SK-N-SH (cell line): ENCODE data around the gene AVPR1A. TPM values are rescaled to one million over a fixed set of nuclear protein-coding genes. Genes with fewer than 3 reads are reported as not detected.

Experiments used
- CTCF ChIA-PET: fragments of 300-600, 350-600 bp; formaldehyde crosslinking; extraction: SDS; loops from one replicate; lab custom pipeline; 2021; lab: Yijun Ruan, JAX
- POLR2A ChIA-PET: fragments of 350-600 bp; sonication (Branson Sonifier 250); formaldehyde crosslinking; extraction: SDS; loops from one replicate; lab custom pipeline; 2020; ENCODE audit warnings: antibody characterized with exemption, inconsistent platforms; lab: Yijun Ruan, JAX
- DNase-seq: peaks from one replicate; pipeline ENCODE4 v3.0.0; 2012
- H2AFZ ChIP-seq: fragments of 200-600 bp; sonication (generic); 2 replicates; pipeline ENCODE4 v1.8.1; 2016; ENCODE audit warnings: antibody characterized with exemption, mild to moderate bottlenecking, low read depth
- H3F3A ChIP-seq: fragments of 200-600 bp; sonication (generic); replicated peaks from 2 replicates; pipeline ENCODE3; 2016; ENCODE audit warnings: antibody characterized with exemption, mild to moderate bottlenecking; ENCODE audit not compliant: insufficient read depth
- H3K27ac ChIP-seq, 2 experiments: fragments of 200-500 bp in 1 of 2; fragments of 200-600 bp in 1 of 2; sonication (Bioruptor generic) in 1 of 2; sonication (generic), shearing (Covaris generic) in 1 of 2; 2 replicates each; pipeline versions ENCODE4 v1.5.1 to v1.6.1; 2014 to 2016; ENCODE audit warnings: low read depth in 2 of 2, inconsistent platforms in 1 of 2, low read length in 1 of 2, mild to moderate bottlenecking in 1 of 2, mixed read lengths in 1 of 2
- H3K27me3 ChIP-seq: fragments of 200-600 bp; sonication (generic), shearing (Covaris generic); 2 replicates; pipeline ENCODE4 v1.6.1; 2016; ENCODE audit warnings: mixed run types; ENCODE audit not compliant: insufficient read depth
- H3K36me3 ChIP-seq, 2 experiments: fragments of 200-500 bp in 1 of 2; fragments of 200-600 bp in 1 of 2; sonication (Bioruptor generic) in 1 of 2; sonication (generic) in 1 of 2; replicated peaks in 1 of 2; 2 replicates each; pipeline versions ENCODE3 to v1.5.1; 2014 to 2016; ENCODE audit warnings: low read length in 1 of 2, mild to moderate bottlenecking in 1 of 2; ENCODE audit not compliant: insufficient read depth in 2 of 2, control insufficient read depth in 1 of 2
- H3K4me1 ChIP-seq, 2 experiments: fragments of 200-500 bp in 1 of 2; fragments of 200-600 bp in 1 of 2; sonication (Bioruptor generic) in 1 of 2; sonication (generic), shearing (Covaris generic) in 1 of 2; 2 replicates each; pipeline versions ENCODE4 v1.5.1 to v1.6.1; 2014 to 2016; ENCODE audit warnings: low read depth in 1 of 2, low read length in 1 of 2, mixed run types in 1 of 2; ENCODE audit not compliant: insufficient read depth in 2 of 2, control insufficient read depth in 1 of 2
- H3K4me2 ChIP-seq: fragments of 200-600 bp; sonication (generic), shearing (Covaris generic); 2 replicates; pipeline ENCODE4 v1.6.1; 2017; ENCODE audit warnings: mixed run types
- H3K4me3 ChIP-seq, 2 experiments: fragments of 200-500 bp in 1 of 2; fragments of 200-600 bp in 1 of 2; sonication (Bioruptor generic) in 1 of 2; sonication (generic), shearing (Covaris generic) in 1 of 2; 2 replicates each; pipeline versions ENCODE4 v1.5.1 to v1.8.1; 2014 to 2016; ENCODE audit warnings: low read depth in 2 of 2, inconsistent platforms in 1 of 2, low read length in 1 of 2, mild to moderate bottlenecking in 1 of 2, mixed read lengths in 1 of 2, moderate library complexity in 1 of 2
- H3K79me2 ChIP-seq: fragments of 200-600 bp; sonication (generic); 2 replicates; pipeline ENCODE4 v1.8.1; 2017; ENCODE audit warnings: mild to moderate bottlenecking; ENCODE audit not compliant: insufficient read depth
- H3K9ac ChIP-seq: fragments of 200-600 bp; sonication (generic); 2 replicates; pipeline ENCODE4 v1.6.1; 2017; ENCODE audit warnings: mixed run types
- H3K9me2 ChIP-seq: fragments of 200-600 bp; sonication (generic); 2 replicates; pipeline ENCODE4 v1.6.1; 2017; ENCODE audit warnings: mixed run types
- H3K9me3 ChIP-seq: fragments of 200-600 bp; sonication (generic); 2 replicates; pipeline ENCODE4 v1.6.1; 2017; ENCODE audit warnings: mixed run types, mild to moderate bottlenecking, moderate library complexity
- H4K20me1 ChIP-seq: fragments of 200-600 bp; sonication (generic); 2 replicates; pipeline ENCODE4 v1.6.1; 2017; ENCODE audit warnings: mild to moderate bottlenecking, mixed run types; ENCODE audit not compliant: insufficient read depth
- ELF1 ChIP-seq: IDR thresholded peaks from 2 replicates; pipeline ENCODE4 v1.4.0; 2012
- FOSL2 ChIP-seq: IDR thresholded peaks from 2 replicates; pipeline ENCODE4 v1.4.0; 2012; ENCODE audit warnings: low read depth, mild to moderate bottlenecking, moderate library complexity, borderline replicate concordance
- FOXJ3 ChIP-seq: sonication (generic); formaldehyde crosslinking; IDR thresholded peaks from 2 replicates; pipeline ENCODE4 v1.5.1; 2020; ENCODE audit warnings: mild to moderate bottlenecking, missing genetic modification reagents
- GATA2 ChIP-seq: sonication (generic); formaldehyde crosslinking; IDR thresholded peaks from 2 replicates; pipeline ENCODE4 v1.5.0; 2020; ENCODE audit warnings: mild to moderate bottlenecking, missing genetic modification reagents
- JUND ChIP-seq: IDR thresholded peaks from 2 replicates; pipeline ENCODE4 v1.4.0; 2012
- POLR2AphosphoS5 ChIP-seq: IDR thresholded peaks from 2 replicates; pipeline ENCODE4 v1.6.1; 2012; ENCODE audit warnings: low read depth, low read length
- RFX5 ChIP-seq: IDR thresholded peaks from 2 replicates; pipeline ENCODE4 v1.6.1; 2012; ENCODE audit warnings: mild to moderate bottlenecking, improper control_type of control experiment, low read length
- TCF12 ChIP-seq: IDR thresholded peaks from 2 replicates; pipeline ENCODE4 v1.4.0; 2012
- YY1 ChIP-seq: IDR thresholded peaks from 2 replicates; pipeline ENCODE4 v1.4.0; 2012; ENCODE audit warnings: low read depth, mild to moderate bottlenecking
- ZBTB33 ChIP-seq: IDR thresholded peaks from 2 replicates; pipeline ENCODE4 v1.4.0; 2012; ENCODE audit warnings: low read depth, borderline replicate concordance
- WGBS: methylation state at CpG from one replicate; pipeline ENCODE4 v1.1.6; 2017; ENCODE audit warnings: low lambda C conversion rate; 5-methylcytosine and 5-hydroxymethylcytosine counted together
- polyA plus RNA-seq, 3 experiments: library from polyadenylated mRNA; depleted of rRNA; stranded (reverse); fragments of >200 nt; gene quantifications; 2 replicates each; pipeline ENCODE4 v1.2.3, GENCODE V29; 2012
- TF ChIP-seq, protein P1 (sequence below): IDR thresholded peaks from 2 replicates; pipeline ENCODE4 v1.4.0; 2012; ENCODE audit warnings: low read depth
- TF ChIP-seq, protein P2 (sequence below): IDR thresholded peaks from 2 replicates; pipeline ENCODE4 v1.4.0; 2012; ENCODE audit warnings: low read depth, borderline replicate concordance
- TF ChIP-seq, protein P3 (sequence below): fragments of 150-350 bp; IDR thresholded peaks from 2 replicates; pipeline ENCODE4 v1.6.1; 2017; ENCODE audit warnings: antibody characterized with exemption, low read length, low read depth, borderline replicate concordance

The AVPR1A gene
- not detected in 2 replicates for polyA plus RNA-seq (2012; rRNA removed)
- polyA plus RNA-seq (2012; cell fraction: cytosol; rRNA removed) = not detected in 2 replicates
- not detected in 2 replicates for polyA plus RNA-seq (2012; cell fraction: nucleus; rRNA removed)

GRCh38 chr12:63150713-63151622 lies at the start of gene AVPR1A:
TSS of gene AVPR1A (minus strand) at chr12:63151201. CDS start at chr12:63150836, 365 bp downstream.
- Histone ChIP-seq H3K4me2 (peak within 1 kb of the TSS; percentile 59), H3K27me3 (peaks cover 40% of the 10 kb centered on the region), H3K9me3 (no peaks in the 10 kb centered on the region), H3K4me1 (no peaks in the 10 kb centered on the region; a peak in 1 of 4 replicates), H2AFZ (0 out of 2 replicates have a peak within 1 kb of the TSS, but pooled peaks have one; percentile 18), H3K9ac (no peak within 1 kb of the TSS), H3K79me2 (no peaks in the 10 kb centered on the region), H4K20me1 (no peaks in the 10 kb centered on the region), H3F3A (no peaks in the 10 kb centered on the region), H3K9me2 (no peaks in the 10 kb centered on the region), H3K27ac (no peak within 1 kb of the TSS), H3K36me3 (no peaks in the 10 kb centered on the region), H3K4me3 (peak within 1 kb of the TSS; percentile 14 to 55; a peak in 2 of 4 replicates)
- TF ChIP-seq, protein P1, sequence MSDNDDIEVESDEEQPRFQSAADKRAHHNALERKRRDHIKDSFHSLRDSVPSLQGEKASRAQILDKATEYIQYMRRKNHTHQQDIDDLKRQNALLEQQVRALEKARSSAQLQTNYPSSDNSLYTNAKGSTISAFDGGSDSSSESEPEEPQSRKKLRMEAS = no peak
- TF ChIP-seq FOSL2 = no peak
- TF ChIP-seq GATA2 = no peak
- no peak for TF ChIP-seq JUND
- TF ChIP-seq POLR2AphosphoS5 = no peak
- no peak for TF ChIP-seq TCF12
- TF ChIP-seq ELF1 = no peak
- TF ChIP-seq ZBTB33 = no peak
- TF ChIP-seq RFX5 = no peak
- TF ChIP-seq, protein P2, sequence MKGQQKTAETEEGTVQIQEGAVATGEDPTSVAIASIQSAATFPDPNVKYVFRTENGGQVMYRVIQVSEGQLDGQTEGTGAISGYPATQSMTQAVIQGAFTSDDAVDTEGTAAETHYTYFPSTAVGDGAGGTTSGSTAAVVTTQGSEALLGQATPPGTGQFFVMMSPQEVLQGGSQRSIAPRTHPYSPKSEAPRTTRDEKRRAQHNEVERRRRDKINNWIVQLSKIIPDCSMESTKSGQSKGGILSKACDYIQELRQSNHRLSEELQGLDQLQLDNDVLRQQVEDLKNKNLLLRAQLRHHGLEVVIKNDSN = no peak
- no peak for TF ChIP-seq YY1
- no peak for TF ChIP-seq FOXJ3
- TF ChIP-seq, protein P3, sequence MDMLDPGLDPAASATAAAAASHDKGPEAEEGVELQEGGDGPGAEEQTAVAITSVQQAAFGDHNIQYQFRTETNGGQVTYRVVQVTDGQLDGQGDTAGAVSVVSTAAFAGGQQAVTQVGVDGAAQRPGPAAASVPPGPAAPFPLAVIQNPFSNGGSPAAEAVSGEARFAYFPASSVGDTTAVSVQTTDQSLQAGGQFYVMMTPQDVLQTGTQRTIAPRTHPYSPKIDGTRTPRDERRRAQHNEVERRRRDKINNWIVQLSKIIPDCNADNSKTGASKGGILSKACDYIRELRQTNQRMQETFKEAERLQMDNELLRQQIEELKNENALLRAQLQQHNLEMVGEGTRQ = no peak
- WGBS = 8% methylated on average over 41 of the region's 64 CpGs
- DNase-seq = peak; percentile 17
- POLR2A ChIA-PET = no interaction called here
- CTCF ChIA-PET = interaction anchor here (0.8 to 2.5 kb wide), 8 partner anchors 9 to 1209 kb away, joined by 3 to 15 read pairs (median 4); no protein-coding TSS in a partner anchor
